ENCODE results near the gene SPON2.

SPON2 gene

GRCh38 chr4:1172228-1172851 lies at the start of gene SPON2:
Gene SPON2 (minus strand): TSS chr4:1172583.
- no peak for DNase-seq

- DNase-seq: no peak
Observed at GRCh38 chr4:1221155-1221870, 48.9 kb upstream of the SPON2 start.

- DNase-seq: no peak
Observed at GRCh38 chr4:1220566-1220965, 48.2 kb upstream of the SPON2 start.

DNA sequence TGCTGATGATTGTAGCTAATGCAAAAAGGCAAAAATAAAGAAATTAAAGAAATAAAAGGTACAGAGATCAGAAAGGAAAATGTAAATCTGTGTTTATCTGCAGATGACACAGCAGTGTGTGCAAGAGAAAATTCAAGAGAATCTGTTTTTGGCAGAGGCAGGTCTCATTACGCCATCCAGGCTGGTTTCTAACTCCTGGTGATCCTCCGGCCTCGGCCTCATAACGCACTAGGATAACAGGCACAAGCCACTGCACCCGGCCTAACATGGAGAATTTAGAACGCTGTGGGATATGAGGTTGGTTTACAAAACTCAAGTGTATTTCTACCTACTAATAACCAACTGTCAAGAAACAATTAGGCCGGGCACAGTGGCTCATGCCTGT lies 47.2 kb upstream of the SPON2 start:
- DNase-seq: no peak

- DNase-seq: peak; percentile 6
Observed at GRCh38 chr4:1218634-1219565, 46.5 kb upstream of the SPON2 start.

- DNase-seq: no peak
Observed at GRCh38 chr4:1217366-1217765, 45.0 kb upstream of the SPON2 start.

DNA sequence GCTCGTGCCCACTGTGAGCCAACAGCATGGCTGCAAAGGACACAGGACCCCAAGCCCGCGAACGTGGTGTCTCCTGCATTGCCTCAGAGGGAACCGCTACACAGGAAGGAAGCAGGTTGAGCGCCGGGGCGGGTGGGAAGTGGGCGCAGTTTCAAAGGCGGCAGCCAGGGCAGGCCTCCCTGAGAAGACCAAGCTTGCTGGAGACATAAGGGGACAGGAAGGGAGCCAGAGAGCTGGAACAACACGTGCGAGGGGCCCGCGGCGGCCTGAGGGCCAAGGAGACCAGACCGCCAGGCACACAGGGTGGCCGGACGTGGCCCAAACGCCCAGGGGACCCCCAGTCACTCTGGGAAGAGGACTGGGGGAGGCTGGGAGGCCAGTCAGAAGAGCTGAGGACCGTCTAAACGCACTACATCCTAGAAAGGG lies 44.5 kb upstream of the SPON2 start:
- no peak for DNase-seq

GRCh38 chr4:1216076-1216614 lies 43.8 kb upstream of the SPON2 start:
- DNase-seq: no peak

- no peak for DNase-seq
Observed at GRCh38 chr4:1215141-1216075, 43.0 kb upstream of the SPON2 start.

GRCh38 chr4:1214101-1215095 lies 42.0 kb upstream of the SPON2 start:
- DNase-seq: no peak

GRCh38 chr4:1213336-1213995 lies 41.1 kb upstream of the SPON2 start:
- no peak for DNase-seq

DNA sequence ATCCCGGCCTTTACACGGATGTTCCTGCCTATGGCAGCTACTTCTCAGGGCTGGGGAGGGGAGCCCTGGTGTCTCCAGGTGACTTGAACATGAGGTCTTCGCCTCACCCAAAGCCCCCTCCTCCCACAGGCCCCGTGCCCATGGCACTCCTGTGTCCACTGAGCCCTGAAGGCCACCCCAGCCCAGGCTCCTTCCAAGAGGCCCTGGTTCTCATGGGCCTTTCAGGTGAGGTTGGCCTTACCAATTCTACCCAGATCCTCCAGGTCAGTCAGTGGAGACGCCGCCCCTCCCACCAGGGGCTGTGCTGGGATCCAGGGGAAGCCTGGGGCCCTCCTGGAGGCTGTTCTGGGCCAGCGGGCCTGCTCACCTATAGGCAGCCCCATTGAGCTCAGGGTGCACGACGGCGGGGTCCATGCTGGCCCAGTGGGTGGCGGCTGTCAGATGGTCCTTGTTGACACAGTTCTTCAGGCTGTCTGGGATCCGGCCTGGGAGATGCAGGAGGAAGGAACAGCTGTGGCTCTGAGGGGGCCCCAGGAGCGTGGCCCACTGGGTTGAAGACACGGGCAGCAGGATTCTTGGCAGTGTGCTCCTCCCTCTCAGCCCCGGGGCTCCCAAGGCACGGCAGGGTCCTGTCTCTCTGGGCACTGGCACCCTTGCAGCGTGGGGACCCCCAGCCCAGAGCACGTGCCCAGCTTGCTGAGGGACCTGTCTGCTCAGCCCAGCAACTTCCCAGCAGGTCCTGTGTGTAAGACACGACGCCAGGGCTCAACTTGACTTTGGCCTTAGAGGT lies 40.4 kb upstream of the SPON2 start:
- DNase-seq: no peak

DNA sequence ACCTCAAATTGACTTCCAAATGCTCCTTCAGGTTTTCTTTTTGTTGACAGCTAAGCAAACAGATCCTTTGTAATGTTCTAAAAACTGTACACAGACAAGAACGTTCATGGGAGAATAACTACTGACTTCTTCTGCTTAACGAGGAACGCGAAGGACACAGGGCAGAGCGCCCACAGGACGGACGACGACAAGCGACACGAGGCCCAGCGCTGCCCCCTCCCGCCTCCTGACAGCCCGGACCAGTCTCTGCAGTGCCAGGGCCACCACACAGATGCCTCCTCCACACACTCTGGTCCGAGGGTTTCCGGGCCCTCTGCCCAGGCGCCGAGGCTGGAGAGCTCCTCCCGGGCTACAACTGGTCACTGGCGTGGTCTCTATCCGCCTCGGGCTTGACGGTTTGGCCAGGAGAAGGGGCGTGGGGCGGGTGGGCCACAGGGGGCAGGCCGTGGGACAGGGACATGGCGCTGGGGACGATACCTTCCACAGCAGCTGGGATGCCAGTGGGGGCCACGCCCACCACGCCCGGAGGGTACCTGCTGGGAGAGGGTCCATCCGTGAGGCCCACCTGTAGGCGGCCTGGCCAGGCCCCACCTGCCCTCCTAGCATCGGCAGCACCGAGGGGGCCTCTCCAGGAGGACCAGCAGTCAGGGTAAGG lies 39.6 kb upstream of the SPON2 start:
- DNase-seq: no peak

- no peak for DNase-seq
Observed at GRCh38 chr4:1211371-1211770, 39.0 kb upstream of the SPON2 start.

DNA sequence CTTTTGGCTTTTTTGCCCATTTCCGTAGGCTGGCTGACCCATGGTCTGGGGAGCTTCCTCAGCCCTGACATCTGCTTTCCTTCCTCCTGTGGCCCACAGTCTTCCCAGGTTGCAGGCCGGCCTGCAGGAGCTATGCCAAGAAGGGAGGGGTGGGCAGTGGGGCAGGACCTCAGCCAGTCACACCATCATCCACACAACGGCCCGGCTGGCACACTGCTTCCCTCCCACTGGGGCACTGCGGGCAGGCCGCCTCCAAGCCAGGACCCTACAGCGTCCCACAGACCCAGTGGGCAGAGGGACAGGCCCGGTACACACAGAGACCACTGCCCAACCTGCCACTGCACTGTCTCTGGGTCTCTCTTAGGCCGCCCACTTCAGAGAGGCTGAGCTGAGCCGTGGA lies 38.6 kb upstream of the SPON2 start:
- DNase-seq: no peak

- no peak for DNase-seq
Observed at GRCh38 chr4:1210241-1210841, 38.0 kb upstream of the SPON2 start.

DNA sequence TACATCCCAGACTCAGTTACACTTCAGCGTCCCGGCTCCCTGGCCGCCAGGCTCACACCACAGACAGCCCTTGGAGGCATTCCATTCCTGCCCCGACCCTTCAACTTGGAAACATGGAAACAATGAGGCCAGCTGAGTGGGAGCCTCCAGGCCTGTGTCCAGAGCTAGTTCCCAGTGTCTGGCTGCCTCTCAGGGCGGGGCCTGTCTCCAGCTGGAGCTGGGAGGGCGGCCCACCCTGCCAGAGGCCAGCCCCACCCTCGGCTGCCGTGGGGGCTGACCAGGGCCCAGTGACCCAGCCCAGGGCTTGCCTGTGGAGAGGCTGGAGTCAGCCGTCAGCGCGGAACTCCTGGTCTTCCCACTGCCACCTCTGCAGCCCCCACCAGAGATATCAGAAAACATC lies 37.4 kb upstream of the SPON2 start:
- DNase-seq: no peak

DNA sequence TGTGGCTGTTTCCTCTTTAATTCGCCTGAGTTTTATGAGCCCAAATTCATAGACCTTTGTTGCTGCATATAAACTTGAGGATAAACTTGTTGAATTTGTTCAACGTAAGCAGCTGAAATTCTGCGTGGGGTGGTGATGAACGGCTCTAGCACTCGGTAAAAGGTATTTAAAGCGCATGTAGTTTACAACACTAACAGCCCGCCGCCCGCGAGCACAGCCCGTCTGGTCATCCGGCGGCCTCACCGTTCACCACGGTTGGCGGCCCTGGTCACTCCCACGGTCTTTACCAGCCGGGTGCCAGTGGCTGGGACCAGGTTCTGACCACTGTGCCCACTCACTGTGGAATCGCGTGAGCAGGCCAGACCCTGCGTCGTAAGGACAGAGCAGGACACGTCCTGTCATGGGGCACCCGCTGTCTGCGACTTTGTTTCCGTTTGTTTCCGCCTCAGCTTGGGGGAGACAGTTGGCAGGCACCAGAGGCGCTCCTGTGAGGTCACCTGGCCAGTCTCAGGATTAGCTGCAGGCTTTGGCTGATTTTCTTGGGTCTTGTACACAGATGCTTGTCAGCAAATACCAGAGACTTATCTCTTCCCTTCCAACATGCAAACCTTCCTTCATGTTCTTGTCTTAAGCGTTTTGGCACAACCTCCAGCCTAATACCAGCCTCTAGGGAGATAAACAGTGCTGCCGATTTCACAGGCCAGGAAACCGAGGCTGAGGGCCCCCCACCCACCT lies 36.8 kb upstream of the SPON2 start:
- DNase-seq: no peak
